SU-DHL-6 (cell line): ENCODE measurements around the gene FHL1.

Experiments used
- H2AFZ ChIP-seq: fragments of 200-600 bp; sonication (generic); 2 replicates; pipeline ENCODE4 v1.6.1; 2014; ENCODE audit warnings: low read depth, mild to moderate bottlenecking, moderate library complexity, mixed read lengths, antibody characterized with exemption, low read length; ENCODE audit not compliant: severe bottlenecking
- H3F3A ChIP-seq: fragments of 200-600 bp; shearing (Covaris generic); 2 replicates; pipeline ENCODE4 v1.6.0; 2016; ENCODE audit warnings: antibody characterized with exemption, mild to moderate bottlenecking; ENCODE audit not compliant: insufficient read depth
- H3K27ac ChIP-seq: fragments of 200-600 bp; sonication (generic); 2 replicates; pipeline ENCODE4 v1.5.1; 2016; ENCODE audit warnings: low read depth, mild to moderate bottlenecking, low read length, moderate library complexity, mixed read lengths
- H3K27me3 ChIP-seq: fragments of 200-600 bp; sonication (generic), shearing (Covaris generic); 2 replicates; pipeline ENCODE4 v1.6.0; 2014; ENCODE audit warnings: mild to moderate bottlenecking, low read length
- H3K36me3 ChIP-seq: fragments of 200-600 bp; sonication (generic); 2 replicates; pipeline ENCODE4 v1.6.1; 2014; ENCODE audit warnings: mild to moderate bottlenecking, low read length, mixed read lengths
- H3K4me2 ChIP-seq: fragments of 300-600, 200-600 bp; shearing (Covaris generic), sonication (generic); 2 replicates; pipeline ENCODE4 v1.6.0; 2014; ENCODE audit warnings: low read length, low read depth, mild to moderate bottlenecking; ENCODE audit not compliant: poor library complexity, severe bottlenecking
- H3K4me3 ChIP-seq: fragments of 200-600 bp; sonication (generic); 2 replicates; pipeline ENCODE4 v1.5.1; 2014; ENCODE audit warnings: antibody characterized with exemption, low read length, mild to moderate bottlenecking, mixed read lengths; ENCODE audit not compliant: insufficient read depth, poor library complexity, severe bottlenecking
- H3K79me2 ChIP-seq: fragments of 200-600 bp; sonication (generic); 2 replicates; pipeline ENCODE4 v1.6.1; 2014; ENCODE audit warnings: mild to moderate bottlenecking, low read length, moderate library complexity; ENCODE audit not compliant: insufficient read depth
- H3K9ac ChIP-seq: fragments of 200-600 bp; sonication (generic); 2 replicates; pipeline ENCODE4 v1.7.0; 2014; ENCODE audit warnings: mild to moderate bottlenecking, low read length
- H3K9me2 ChIP-seq: fragments of 200-600 bp; sonication (generic); replicated peaks from 2 replicates; pipeline ENCODE4 v1.6.1; 2014; ENCODE audit warnings: low read length; ENCODE audit not compliant: insufficient read depth
- H3K9me3 ChIP-seq: fragments of 200-600 bp; sonication (generic); 2 replicates; pipeline ENCODE4 v1.6.1; 2014; ENCODE audit warnings: low read length, mixed read lengths; ENCODE audit not compliant: insufficient read depth
- H4K20me1 ChIP-seq: fragments of 200-600 bp; sonication (generic); 2 replicates; pipeline ENCODE4 v1.6.1; 2014; ENCODE audit warnings: low read depth, mild to moderate bottlenecking, antibody characterized with exemption, low read length, moderate library complexity, mixed read lengths
- EZH2phosphoT487 ChIP-seq: fragments of 200-600 bp; sonication (generic), shearing (Covaris generic); conservative IDR thresholded peaks from 2 replicates; pipeline ENCODE4 v1.6.1; 2018; ENCODE audit warnings: mild to moderate bottlenecking, antibody characterized with exemption, low read length, moderate library complexity, mixed read lengths
- TF ChIP-seq, protein P1 (sequence below): fragments of 200-600 bp; sonication (generic); IDR thresholded peaks from one replicate; pipeline ENCODE4 v1.5.1; 2017; ENCODE audit warnings: antibody characterized with exemption, mild to moderate bottlenecking, low read length, moderate library complexity; ENCODE audit not compliant: insufficient read depth, poor library complexity, severe bottlenecking

FHL1 gene

DNA sequence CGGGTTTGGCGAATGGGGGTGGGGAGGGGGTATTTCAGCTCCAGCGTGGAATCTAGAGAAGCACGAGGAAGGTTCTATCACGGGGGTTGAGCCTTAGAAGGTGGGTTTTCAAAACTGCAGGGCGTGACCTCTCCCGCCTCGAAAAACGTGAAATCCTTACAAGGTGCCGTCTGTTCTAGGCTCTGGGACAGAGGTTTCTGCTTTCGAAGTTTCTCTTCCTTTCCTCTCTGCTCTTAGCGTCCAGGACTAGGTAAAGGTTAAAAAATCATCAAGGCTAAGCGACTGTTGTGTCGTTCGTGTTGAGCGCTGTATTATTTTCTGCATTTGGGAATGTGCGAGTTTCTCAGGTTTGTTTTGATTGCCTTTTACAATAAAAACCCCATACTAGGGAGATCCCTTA lies 1.1 kb downstream of the FHL1 start:
- TF ChIP-seq, protein P1, sequence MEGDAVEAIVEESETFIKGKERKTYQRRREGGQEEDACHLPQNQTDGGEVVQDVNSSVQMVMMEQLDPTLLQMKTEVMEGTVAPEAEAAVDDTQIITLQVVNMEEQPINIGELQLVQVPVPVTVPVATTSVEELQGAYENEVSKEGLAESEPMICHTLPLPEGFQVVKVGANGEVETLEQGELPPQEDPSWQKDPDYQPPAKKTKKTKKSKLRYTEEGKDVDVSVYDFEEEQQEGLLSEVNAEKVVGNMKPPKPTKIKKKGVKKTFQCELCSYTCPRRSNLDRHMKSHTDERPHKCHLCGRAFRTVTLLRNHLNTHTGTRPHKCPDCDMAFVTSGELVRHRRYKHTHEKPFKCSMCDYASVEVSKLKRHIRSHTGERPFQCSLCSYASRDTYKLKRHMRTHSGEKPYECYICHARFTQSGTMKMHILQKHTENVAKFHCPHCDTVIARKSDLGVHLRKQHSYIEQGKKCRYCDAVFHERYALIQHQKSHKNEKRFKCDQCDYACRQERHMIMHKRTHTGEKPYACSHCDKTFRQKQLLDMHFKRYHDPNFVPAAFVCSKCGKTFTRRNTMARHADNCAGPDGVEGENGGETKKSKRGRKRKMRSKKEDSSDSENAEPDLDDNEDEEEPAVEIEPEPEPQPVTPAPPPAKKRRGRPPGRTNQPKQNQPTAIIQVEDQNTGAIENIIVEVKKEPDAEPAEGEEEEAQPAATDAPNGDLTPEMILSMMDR: no peak

DNA sequence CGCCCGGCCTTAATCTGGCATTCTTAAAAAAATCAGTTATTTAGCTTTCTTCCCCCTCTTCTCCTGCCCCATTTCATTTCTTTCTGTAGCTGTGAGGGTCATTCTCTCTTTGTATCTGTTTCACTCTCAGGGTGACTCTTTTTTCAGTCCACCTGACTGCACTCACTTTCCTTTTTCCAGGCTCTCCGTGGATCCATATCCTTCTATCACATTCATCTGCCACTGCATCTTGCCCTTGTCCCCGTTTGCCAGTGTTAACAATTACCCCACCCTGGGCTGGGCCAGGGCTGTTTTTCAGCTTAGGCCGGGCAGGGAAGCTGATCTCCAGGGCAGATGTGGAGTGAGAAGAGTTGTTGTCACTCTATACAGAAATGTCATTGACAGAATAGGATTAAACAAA lies 7.7 kb downstream of the FHL1 start:
- Histone ChIP-seq H4K20me1 (no peaks in the 10 kb centered on the region), H3K9me3 (no peaks in the 10 kb centered on the region), H3K9ac (no peak overlapping the region), H3K36me3 (no peaks in the 10 kb centered on the region), H3K4me2 (no peak overlapping the region), H2AFZ (no peak overlapping the region), H3K27me3 (no peaks in the 10 kb centered on the region), H3K9me2 (no peaks in the 10 kb centered on the region), H3K27ac (no peak overlapping the region), H3K79me2 (no peaks in the 10 kb centered on the region), H3F3A (no peaks in the 10 kb centered on the region), H3K4me3 (no peak overlapping the region)
- TF ChIP-seq, protein P1: no peak
- no peak for TF ChIP-seq EZH2phosphoT487

More for the DNA sequence above, 1.1 kb downstream of the FHL1 start:
- no peak overlapping the region for H3K4me3 ChIP-seq
- H4K20me1 ChIP-seq: no peaks in the 10 kb centered on the region
- H3F3A ChIP-seq: no peaks in the 10 kb centered on the region
- no peaks in the 10 kb centered on the region for H3K27me3 ChIP-seq
- H3K4me2 ChIP-seq: no peak overlapping the region
- no peaks in the 10 kb centered on the region for H3K9me3 ChIP-seq
- no peak overlapping the region for H3K27ac ChIP-seq
- no peaks in the 10 kb centered on the region for H3K36me3 ChIP-seq
- H3K9ac ChIP-seq: no peak overlapping the region
- no peaks in the 10 kb centered on the region for H3K9me2 ChIP-seq
- no peaks in the 10 kb centered on the region for H3K79me2 ChIP-seq
- no peak overlapping the region for H2AFZ ChIP-seq

DNA sequence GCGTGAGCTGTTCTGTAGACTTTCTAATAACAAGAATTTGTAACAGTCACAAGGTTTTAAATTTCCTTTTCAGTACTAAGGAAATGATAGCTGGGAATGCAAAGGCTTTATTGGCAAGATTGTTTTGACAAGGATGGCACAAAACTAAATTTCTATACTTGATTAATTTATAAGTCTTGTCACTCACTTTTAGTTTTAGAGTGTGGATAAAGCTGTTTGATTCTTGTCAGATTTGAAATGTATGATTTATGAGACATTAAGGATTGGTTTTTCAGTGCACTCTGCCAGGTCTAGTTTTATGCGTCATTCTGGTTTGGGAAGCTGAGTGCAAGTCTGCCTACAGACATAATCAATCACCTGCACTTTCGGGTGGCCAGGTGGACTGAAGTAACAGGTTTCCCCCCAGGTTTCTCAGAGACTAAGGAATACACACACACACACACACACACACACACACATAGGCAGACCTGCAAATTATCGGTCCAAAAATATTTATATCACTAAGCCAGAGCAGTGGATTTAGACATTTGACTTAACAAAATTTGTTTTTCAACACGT lies 9.3 kb downstream of the FHL1 start:
- Histone ChIP-seq H3K79me2 (no peaks in the 10 kb centered on the region), H3K27me3 (no peaks in the 10 kb centered on the region), H3K4me2 (no peak overlapping the region), H4K20me1 (no peaks in the 10 kb centered on the region), H3K27ac (no peak overlapping the region), H3K9ac (no peak overlapping the region), H3F3A (no peaks in the 10 kb centered on the region), H3K9me3 (no peaks in the 10 kb centered on the region), H3K36me3 (no peaks in the 10 kb centered on the region), H3K4me3 (no peak overlapping the region), H2AFZ (no peak overlapping the region), H3K9me2 (no peaks in the 10 kb centered on the region)
- no peak for TF ChIP-seq EZH2phosphoT487
- TF ChIP-seq, protein P1: no peak
